GM12892 (cell line): ENCODE measurements around the gene PSMB7.
A peak's percentile ranks its signal among the peaks of the same experiment; 100 is the strongest.

Experiments
- DNase-seq: peaks from one replicate; pipeline ENCODE4 v3.0.0; 2011; ENCODE audit not compliant: insufficient read length
- FAIRE-seq: peaks from 2 replicates; lab custom pipeline; 2011; peaks lifted over from hg19 to GRCh38; lab: Jason Lieb, UNC
- POLR2A ChIP-seq: IDR thresholded peaks from 2 replicates; pipeline ENCODE4 v1.6.1; 2011; ENCODE audit warnings: low read depth, low read length, control low read depth
- POLR2AphosphoS5 ChIP-seq: IDR thresholded peaks from 2 replicates; pipeline ENCODE4 v1.6.1; 2011; ENCODE audit warnings: low read depth, low read length, control low read depth
- TAF1 ChIP-seq: IDR thresholded peaks from 2 replicates; pipeline ENCODE4 v1.6.1; 2011; ENCODE audit warnings: low read depth, mild to moderate bottlenecking, control low read depth, low read length, borderline replicate concordance

PSMB7 gene

DNA sequence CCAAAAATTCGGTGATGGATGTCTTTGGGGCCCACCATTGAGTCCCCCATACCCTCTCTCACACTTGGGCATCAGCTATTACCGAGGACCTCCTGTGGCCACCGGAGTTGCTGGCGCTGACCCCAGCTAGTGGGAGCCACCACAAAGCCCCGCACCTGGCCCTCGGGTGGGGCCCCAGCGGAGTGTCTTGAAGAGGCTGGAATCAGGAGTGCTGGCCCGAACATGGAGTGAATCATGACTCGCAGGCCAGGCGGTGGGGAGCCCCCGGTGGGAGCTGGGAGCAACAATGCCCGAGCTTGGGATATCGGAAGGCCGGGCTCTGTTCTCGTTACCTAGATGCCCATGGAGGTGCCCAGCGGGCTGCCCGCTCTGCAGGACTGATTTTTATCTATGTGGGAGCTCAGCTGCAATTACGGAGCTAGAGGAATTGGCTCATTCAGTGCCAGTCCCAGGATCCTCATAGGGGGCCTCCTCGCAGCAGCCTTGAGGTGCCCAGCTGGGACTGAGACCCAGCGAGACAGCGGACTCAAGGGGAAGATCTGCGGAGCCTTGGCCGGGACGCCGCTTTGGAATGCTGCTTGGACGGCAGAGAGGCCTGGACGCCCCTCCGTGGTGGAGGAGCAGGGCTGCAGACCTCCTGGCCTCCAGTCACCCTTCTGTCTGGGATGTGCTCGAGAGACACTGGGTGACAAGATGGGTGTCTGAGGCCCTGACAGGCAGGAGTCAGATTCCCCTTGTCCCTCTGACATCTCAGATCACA is 70.8 kb downstream of the PSMB7 start:
- FAIRE-seq, result no peak
- no peak for DNase-seq
- no peak for TF ChIP-seq POLR2A
- no peak for TF ChIP-seq TAF1
- 0 out of 2 replicates have a peak, but pooled peaks have one; percentile 27 for TF ChIP-seq POLR2AphosphoS5

DNA sequence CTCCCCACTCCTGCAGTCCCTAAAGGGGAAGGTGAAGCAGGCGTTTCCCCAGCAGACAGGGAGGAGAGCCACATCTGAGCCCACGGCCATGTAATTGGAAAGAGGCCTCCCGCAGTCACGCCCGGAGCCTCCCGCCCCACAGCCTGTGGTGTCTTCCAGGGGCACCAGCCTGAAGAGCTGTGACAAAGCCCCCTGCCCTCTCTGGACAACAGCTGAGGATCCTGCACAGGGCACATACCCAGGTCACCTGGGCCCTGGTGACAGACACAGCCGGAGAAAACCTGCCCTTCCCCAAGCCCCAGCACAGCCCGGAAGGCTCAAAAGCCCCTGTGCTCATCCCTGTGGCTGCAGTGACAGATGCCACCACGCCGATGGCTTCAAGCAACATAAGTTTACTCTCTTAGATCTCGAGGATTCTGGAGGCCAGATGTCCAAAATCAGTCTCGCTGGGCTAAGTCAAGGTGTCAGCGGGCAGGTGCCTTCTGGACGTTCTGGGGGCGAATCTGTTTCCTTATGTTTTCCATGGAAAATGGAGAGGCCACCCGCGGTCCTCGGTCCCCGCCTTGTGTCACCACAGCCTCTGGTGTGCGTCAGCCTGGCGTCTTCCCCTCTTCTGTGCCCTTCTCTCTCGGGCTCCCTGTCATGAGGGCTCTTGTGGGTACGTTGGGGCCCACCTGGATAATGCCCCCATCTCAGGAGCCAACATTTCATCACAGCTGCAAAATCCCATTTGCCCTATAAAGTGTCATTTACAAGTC is 71.5 kb downstream of the PSMB7 start:
- DNase-seq, result no peak
- no peak; the same call in 1 of the 2 replicates for TF ChIP-seq POLR2AphosphoS5
- no peak for FAIRE-seq

DNA sequence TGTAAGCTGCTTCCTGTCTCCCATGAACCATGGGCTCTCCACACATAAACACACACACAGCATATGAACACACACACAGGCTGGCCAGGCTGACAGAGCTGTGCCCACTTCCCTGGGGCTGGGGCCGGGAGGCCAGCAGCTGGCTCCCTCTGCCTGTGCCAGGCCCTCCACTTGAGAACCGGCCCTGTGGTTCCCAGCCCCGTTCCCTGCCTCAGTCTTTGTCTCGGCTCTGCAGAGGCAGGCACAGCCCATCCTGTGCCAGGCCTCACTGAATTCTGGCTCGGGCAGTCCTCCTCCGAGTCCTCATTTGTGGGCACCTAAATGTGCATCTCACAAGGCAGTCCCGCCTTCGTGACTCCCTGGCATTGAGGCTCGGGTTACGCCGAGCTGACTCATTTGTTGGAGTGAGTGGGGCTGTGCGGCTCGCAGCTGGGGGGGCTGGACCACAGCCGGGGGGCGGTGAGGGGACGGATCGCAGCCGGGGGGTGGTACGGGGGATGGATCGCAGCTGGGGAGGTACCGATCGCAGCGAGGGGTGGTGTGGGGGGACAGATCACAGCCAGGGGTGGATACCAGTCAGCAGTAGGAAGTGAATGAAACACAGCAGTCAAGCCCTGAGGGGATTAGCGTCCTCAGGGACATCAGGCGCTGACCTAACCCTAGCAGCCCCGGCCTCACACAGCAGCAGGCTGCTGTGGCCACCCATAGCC is 72.3 kb downstream of the PSMB7 start:
- DNase-seq (no peak), FAIRE-seq (no peak)
- no peak for TF ChIP-seq POLR2A
- TF ChIP-seq POLR2AphosphoS5, result no peak
- no peak for TF ChIP-seq TAF1

DNA sequence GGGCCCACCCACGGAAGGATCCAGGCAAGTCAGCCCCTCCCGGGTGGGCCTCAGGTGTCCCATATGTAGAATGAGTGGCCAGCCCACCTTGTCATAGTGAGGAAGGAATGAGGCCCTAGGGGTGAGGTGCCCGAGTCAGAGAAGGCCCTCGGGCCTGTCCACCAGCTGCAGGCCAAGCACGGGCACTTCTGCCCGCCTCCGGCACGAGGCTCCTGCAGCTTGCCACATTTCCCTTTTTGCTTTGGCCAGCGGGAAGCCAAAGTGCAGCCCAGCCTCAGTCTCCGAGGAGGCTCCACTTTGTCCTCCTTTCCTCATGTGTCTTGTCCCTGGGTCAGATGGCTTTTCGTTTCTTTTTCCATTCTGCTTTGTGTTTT is 72.9 kb downstream of the PSMB7 start:
- no peak for DNase-seq
- no peak for FAIRE-seq
- TF ChIP-seq POLR2AphosphoS5 (peak; percentile 19; the same call in 1 of the 2 replicates), TAF1 (no peak)

DNA sequence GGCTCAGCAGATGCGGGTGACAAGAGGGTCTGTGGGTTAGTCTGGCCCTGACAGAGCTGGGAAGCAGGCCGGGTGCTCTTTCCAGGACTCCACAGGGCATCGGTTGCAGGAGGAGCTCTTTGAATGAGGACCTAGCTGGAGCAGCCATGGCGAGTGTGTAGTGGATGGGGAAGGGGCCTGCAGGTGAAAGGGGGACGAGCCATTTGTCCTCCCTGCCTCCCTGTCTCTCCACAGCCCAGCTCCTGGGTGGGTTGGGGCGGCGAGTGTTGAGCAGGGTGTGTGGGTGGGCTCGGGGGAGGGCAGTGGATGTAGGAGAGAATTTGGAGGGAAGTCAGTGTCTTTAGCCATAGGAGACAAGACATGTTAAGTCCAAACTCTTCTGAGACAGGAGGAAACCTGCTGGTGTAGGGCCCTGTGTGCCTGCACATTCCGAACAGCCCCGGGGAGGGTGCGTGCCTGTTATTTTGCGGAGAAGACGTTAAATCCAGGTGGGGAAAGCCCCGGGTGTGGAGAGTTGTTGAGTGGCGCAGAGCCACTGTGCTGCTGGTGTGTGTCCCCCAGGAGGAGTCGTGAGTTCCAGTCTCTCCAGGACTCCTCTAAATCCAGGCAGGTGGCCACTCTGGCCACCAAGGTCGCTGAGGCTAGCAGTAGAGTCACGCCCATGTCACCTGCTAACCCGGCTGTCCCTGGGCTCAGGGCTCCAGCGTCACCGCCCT is 73.6 kb downstream of the PSMB7 start:
- no peak for FAIRE-seq
- no peak for DNase-seq
- TF ChIP-seq POLR2AphosphoS5 (peak; percentile 25; the same call in 1 of the 2 replicates), POLR2A (no peak), TAF1 (no peak)

DNA sequence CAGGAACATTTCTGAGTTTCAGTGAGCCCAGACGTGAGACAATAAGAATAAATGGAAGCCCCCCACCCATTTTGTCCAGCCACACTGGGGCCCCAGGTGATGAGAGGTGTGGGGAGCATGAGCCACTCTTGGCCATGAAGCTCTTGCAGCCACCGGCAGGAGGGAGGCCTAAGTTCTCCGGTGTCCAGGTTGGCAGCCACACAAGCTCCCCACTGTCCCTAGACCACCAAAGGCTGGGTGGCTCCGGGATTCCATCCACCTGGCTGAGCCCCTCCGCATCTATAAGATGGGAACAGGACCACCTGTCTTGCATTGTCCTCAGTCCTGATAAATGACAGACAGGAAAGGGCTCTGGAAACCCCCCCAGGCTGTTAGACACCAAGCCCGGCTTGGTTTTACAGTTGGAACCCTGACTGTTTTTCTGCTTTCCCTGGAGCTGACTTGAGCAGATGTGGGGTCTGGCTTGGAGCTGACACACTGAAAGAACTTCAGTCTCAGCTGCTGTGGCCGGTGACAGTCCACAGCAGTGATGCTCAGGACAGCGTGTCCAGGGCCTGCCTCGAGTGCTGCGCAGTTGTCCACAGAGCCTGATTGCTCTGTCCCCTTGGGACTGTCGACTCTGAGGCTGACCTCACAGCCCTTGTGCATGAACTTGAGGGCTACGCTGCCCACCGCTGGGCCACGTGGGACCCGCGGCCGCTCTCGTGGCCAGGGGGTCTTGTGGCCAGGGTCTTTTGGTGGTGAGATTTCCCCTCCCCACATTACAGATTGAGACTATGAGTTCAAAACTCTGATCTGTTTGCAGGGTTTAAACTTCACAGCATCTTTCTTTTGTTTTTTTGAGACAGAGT is 74.8 kb downstream of the PSMB7 start:
- no peak for FAIRE-seq
- DNase-seq, result no peak
- TF ChIP-seq TAF1 (no peak), POLR2A (0 out of 2 replicates have a peak, but pooled peaks have one; percentile 11), POLR2AphosphoS5 (no peak)

DNA sequence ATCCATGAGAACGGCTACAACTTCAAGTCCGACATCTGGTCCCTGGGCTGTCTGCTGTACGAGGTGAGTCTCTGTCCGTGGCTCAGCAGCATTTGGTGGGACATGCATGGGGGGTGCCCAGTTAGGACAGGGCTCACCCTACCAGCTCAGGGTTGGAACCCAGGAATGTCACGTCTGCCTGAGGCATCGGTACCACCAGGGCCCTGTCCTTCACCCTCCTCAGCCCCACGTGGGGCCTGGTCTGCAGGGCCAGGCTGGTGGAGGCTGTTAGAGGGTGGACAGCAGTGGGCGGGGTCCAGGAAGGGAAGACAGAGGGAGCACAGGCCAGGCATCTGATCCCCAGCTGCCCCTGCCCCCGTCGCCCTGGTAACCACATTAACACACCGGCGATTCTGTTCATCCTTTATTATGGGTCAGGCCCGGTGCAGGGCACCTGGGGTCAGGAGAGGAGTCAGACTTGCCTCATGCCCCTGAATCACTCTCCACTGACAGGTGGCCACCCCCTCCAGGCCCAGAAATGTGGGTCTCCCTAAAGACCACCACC is 75.6 kb downstream of the PSMB7 start:
- no peak for FAIRE-seq
- no peak for DNase-seq
- TF ChIP-seq POLR2A (no peak), TAF1 (no peak), POLR2AphosphoS5 (no peak; the same call in none of the 2 replicates)

DNA sequence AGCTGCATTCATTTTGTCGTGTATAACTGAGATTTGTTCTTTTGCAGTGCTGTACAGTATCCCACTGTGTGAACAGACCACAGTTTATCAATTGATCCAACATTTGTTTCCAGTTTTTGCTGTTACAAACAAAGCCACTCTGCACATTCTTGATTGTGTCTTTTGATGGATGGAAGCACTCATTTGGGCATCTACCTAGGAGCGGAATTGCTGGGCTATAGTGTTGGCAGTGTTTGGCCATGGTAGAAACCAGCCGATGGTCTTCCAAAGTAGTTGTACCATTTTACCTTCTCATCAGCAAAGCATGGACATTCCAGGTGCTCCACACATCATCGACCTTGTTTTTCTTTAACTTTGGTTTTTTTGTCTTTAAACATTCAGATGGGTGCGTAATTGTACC is 77.7 kb downstream of the PSMB7 start:
- FAIRE-seq (no peak), DNase-seq (no peak)
- TF ChIP-seq POLR2A (no peak), TAF1 (no peak), POLR2AphosphoS5 (no peak)

DNA sequence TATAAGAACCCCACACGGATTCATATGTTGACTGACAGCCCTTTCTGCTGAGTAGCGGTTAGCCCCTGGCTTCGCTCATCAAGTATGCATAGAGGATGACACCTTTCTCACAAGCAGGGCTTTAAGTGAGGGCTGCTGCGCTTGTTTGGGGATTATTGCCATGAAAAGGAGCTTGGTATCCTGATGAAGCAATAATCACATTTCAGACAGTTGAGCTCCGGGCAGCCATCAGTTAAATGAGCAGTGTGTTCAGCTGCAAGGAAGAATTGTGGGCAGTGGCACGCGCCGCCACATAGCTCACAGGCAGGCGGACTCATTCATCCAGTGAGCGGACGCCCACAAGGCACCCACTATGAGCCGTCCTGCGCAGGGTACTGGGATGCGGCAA is 79.9 kb downstream of the PSMB7 start:
- FAIRE-seq, result no peak
- TF ChIP-seq TAF1, result no peak
- TF ChIP-seq POLR2AphosphoS5, result no peak
- TF ChIP-seq POLR2A, result no peak
- DNase-seq, result no peak
